ENCODE results near the gene ABCC4.

ABCC4 gene

GRCh38 chr13:95150555-95150954, 150.7 kb downstream of the ABCC4 start:
- DNase-seq: no peak

GRCh38 chr13:95146486-95146885, 154.8 kb downstream of the ABCC4 start:
- no peak for DNase-seq

- DNase-seq: no peak
Observed at GRCh38 chr13:95145587-95145986, 155.7 kb downstream of the ABCC4 start.

DNA sequence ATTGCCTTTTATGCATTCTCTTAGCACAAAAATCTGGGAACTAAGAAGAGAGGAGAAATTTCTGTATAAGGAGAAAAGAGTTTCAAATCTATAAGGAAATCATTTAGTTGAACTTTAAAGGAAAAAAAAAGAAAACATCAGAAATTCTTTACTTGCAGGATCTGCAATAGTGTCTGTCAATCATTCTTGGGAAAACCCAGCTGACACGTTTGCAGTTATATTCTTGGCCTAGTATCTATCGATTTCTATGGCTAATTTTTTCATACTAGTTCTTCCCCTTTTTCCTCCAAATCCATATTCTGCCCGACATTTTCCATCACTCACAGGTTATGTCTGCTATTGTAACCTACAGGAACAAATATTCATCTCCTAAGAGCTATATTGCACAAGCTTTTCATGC, 160.7 kb downstream of the ABCC4 start:
- DNase-seq: no peak

GRCh38 chr13:95138876-95139585, 162.2 kb downstream of the ABCC4 start:
- DNase-seq: no peak

DNA sequence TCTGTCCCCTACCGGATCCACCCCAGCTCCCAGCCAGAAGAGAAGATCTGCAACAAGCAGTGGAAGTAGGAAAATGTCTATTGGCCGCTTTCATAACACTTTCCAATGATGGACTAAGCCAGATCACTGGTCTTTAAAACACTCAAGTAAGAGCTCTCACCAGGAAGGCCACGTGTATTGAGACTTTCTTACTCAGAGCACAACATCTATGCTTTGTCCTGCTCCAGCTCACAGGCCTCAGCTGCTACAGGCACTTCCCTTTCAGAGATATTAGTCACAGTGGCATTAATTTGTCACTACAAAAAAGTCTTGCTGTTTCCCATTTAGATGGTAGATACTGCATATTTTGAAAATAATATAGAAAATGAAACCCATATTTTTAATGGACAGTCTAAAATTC, 164.2 kb downstream of the ABCC4 start:
- DNase-seq: no peak

DNA sequence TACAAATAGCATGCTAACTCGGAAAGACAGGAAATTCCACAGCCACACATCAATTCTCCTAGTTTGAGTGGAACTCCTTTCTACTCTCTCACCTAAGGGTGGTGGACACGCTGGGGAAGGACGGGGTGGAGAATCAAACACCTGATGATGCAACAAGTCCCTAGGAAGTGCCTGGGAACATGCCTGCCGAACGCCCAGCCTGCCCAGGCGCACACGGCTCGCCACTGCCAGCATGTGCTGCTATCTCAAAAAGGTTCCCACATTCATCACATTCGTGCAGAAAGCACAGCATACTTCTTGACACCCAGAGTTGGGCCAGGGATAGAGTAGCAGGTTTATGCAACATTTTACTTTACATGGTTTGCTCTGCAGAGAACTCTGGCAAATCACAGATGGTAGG, 164.6 kb downstream of the ABCC4 start:
- DNase-seq: no peak

DNA sequence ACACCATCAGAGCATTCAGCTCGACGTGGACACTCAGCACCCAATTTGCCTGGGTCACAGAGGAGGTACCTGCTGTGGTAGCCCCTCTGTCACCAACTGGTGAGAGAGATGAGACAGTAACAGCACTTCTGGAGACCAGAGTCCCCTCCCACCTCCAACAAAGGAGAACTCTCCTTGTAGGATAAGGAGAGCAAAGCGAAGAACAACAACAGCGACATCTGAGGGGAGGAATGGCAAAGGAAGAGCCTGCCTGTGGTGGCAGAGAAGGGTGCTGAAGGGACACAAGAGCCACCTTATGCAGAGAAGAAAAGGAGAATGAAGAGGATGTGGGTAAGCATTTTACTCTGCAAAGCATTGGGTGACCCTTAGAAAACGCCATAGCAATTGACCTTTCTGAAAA, 167.8 kb downstream of the ABCC4 start:
- DNase-seq: no peak

- no peak for DNase-seq
Observed at GRCh38 chr13:95129004-95129403, 172.2 kb downstream of the ABCC4 start.

DNA sequence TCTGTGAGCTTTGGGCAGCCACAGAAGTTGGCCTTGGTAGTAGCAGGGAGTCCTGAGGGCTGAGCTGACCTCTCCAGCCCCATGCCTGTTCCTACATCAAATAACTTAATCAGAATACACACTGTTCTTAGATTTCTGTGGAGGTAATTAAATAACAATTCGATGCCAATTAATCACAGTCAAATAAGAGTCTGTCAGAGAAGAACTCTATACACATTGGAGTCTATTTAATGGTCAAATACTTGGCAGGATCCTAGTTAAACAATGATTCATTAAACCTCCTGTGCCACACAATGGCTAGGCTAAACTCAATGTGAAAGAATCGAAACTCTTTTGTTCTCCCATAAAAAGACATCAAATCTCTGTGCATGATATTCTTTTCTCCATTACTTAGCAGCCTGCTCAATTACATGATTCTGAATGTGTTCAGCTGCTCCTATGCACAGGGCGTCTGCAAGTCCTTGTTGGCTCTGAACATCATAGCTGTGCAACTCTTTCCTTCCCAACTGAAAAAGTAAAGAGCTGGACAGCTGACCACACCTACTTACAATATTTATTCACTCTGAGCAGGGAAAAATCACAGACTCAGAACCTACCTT, 173.1 kb downstream of the ABCC4 start:
- peak; percentile 34 to 81 for DNase-seq

- DNase-seq: no peak
Observed at GRCh38 chr13:95124959-95125358, 176.3 kb downstream of the ABCC4 start.

- DNase-seq: no peak
Observed at GRCh38 chr13:95123726-95124125, 177.5 kb downstream of the ABCC4 start.

DNA sequence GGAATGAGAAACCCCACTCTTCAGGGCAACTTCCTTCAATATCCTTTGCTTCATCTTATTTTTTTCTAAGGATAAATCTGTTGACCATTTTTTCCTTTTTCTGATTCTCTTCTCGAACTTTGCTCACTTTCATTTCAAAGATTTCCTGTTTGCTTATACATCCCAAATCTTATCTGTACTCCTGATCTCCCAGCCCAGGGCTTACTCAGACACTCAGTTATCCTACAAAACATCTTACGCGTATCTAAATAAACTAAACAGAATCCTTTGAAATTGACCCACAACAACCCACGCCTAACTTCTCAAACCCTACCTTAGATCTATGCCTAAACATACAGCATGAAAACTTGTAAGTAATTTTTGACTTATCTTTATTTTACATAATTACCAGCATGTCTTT, 179.2 kb downstream of the ABCC4 start:
- DNase-seq: no peak

DNA sequence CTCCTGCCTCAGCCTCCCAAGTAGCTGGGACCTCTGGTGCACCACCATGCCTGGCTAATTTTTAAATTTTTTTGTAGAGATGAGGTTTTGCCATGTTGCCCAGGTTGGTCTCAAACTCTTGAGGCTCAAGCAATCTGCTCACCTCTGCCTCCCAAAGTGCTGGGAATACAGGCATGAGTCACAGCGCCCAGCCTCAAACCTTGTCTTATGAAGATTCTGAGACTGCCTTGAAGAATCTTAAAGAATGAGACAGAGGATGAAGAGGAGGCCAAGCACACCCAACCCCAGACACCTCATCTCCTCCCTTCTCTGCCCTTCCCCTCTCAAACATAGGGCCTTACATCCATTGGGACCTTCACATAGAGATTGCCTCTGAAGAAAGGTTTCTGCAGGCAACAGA, 179.7 kb downstream of the ABCC4 start:
- no peak for DNase-seq

GRCh38 chr13:95120650-95121049, 180.6 kb downstream of the ABCC4 start:
- DNase-seq: no peak

DNA sequence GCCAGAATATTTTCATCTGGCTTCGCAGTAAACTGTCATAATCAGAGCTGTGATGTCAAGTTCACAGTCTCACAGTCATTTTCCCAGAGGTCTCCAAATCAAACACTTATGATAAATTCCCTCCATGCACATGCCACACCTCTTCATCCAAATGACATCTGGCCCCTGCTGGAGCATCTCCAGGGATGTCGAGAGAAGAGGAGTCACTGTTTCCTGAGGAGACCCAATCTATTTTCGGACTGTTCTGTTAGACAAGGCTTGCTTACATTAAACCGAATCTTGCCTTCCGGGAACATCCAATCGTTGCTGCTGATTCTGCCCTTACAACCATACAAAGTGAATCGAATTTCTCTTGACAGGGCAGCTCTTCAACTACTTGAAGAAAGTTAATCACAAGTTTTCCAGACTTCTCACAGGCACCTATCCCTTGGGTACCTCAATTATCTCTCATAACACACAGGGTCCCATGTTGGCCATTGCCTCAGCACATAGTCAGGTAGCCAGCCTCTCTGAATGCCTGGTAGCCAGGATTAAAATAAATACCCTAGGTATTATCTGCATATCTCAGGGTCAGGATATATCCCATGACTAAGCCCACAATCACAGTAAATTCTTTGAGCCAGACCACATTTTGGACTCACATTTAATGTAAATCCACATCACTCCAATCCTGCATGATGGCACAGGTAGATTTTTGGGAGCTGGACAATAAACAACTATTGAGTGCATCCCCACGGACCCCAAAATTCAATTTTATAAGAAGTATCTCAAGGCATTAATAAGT, 182.5 kb downstream of the ABCC4 start:
- no peak for DNase-seq

DNA sequence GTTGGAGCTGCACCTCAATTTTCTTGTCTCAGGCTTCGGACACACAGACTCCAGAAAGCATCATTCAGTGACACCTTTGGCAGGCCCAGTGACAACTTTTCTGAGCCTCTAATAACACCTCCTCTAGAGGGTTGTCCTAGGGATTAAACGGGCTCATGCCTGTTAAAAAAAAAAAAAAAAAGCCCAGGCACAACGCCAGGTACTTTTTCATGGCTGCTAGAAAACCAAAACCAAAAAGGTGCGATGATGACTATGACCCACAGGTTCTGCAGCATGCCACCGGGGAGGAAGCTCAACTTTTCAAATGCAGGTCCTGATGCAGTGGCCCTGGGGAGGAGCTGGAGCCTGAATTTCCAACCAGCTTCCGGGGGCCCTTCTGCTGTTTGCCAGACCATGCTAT, 184.2 kb downstream of the ABCC4 start:
- no peak for DNase-seq

GRCh38 chr13:95115525-95115924, 185.7 kb downstream of the ABCC4 start:
- no peak for DNase-seq

DNA sequence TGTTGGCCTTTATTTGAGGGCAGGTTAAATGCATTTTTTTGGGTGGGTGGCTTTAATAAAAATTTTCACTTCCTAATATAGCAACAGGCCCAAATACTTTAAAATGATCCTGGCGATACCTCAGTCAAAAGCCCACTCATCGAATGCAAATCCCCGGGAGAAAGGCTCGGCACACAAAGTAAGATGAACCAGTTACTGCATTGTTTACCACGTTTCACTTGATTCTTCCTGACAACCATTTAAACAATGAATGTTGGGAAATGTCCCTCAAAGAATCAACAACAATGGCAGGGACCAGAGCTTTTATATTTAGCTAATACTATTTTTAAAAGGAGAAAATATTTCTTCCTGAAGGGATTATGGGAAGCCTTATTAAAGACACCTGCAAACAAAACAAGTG, 187.7 kb downstream of the ABCC4 start:
- no peak for DNase-seq

DNA sequence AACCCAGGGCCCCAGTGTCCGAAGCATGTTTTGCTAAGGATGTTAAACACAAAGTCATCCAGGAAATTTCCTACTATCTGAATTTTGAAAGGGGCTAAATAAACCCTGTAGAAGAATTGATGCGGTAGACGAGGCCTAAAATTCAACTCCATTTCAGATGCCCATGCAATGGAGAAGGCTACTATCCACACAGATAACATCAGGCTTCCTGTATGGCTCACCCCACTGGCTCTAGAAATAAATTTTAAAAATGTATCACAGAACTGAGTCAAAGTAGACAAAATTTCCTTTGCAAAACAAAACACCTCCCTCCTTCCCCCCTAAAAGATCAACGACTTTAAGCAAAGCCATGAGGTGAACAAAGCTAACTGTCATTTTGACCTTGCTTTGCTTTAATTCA, 188.4 kb downstream of the ABCC4 start:
- no peak for DNase-seq

GRCh38 chr13:95111608-95112007, 189.6 kb downstream of the ABCC4 start:
- DNase-seq: no peak

DNA sequence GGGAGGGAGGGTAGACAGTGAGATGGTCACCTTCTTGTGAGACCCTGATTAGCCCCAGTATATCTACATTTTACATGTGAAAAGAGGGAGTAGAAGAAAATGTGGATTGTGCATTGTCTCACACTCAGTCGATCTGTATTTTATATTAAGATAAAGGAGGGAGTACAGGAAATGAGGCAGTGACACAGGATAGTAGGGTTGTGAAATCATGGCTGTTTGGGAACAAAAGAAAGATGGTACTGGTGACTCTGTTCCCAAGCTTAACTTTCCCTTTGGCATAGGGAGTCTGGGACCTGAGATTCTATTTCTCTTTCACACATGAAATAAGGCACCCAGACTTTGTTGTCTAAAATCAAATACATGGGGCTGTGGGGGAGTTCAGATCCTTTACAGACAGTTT, 194.7 kb downstream of the ABCC4 start:
- no peak for DNase-seq

- no peak for DNase-seq
Observed at GRCh38 chr13:95100525-95101433, 200.5 kb downstream of the ABCC4 start.

Data from NCI-H1930 (cell line).